ENCODE results near the gene AK5. TPM values are rescaled to one million over a fixed set of nuclear protein-coding genes. Genes with fewer than 3 reads are reported as not detected.
A peak's percentile ranks its signal among the peaks of the same experiment; 100 is the strongest.

The AK5 gene
- polyA plus RNA-seq, 3 donors, result 0.34 to 0.72 (median 0.48) TPM

DNA sequence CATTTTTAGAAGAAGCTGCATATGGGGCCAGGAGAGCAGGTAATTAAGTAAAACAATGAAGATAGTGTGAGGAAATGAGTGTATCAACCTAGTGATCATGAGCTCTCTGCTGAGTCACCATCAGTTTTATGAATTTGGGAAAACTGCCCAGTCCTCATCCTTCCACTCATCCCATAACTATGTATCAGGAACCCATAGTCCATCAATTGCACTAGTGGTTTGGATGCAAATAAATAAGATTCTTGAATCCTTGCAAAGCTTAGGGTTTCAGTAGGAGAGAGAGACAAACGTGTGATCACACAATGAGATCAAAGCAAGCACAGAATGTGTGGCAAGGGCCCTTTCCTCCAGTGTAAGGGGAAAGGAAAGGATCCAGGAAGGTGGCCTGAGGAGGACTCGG lies 255.0 kb downstream of the AK5 start:
- TF ChIP-seq, protein P1, sequence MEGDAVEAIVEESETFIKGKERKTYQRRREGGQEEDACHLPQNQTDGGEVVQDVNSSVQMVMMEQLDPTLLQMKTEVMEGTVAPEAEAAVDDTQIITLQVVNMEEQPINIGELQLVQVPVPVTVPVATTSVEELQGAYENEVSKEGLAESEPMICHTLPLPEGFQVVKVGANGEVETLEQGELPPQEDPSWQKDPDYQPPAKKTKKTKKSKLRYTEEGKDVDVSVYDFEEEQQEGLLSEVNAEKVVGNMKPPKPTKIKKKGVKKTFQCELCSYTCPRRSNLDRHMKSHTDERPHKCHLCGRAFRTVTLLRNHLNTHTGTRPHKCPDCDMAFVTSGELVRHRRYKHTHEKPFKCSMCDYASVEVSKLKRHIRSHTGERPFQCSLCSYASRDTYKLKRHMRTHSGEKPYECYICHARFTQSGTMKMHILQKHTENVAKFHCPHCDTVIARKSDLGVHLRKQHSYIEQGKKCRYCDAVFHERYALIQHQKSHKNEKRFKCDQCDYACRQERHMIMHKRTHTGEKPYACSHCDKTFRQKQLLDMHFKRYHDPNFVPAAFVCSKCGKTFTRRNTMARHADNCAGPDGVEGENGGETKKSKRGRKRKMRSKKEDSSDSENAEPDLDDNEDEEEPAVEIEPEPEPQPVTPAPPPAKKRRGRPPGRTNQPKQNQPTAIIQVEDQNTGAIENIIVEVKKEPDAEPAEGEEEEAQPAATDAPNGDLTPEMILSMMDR (IDR thresholded peaks at IDR 0.05), result no peak
- H3K27me3 ChIP-seq (ENCODE audit: control insufficient read depth in 2 of 2, insufficient read depth in 2 of 2, low read length in 2 of 2), result no peaks in the 10 kb centered on the region
- WGBS (ENCODE audit: insufficient coverage), result 100% methylated on average over 2 of the region's 2 CpGs
- no peaks in the 10 kb centered on the region for H3K9me3 ChIP-seq (replicated peaks in 1 of 2; ENCODE audit: control insufficient read depth in 1 of 2, insufficient read depth in 1 of 2, low read length in 2 of 2)
- H2AFZ ChIP-seq (ENCODE audit: insufficient read depth, low read depth, low read length, poor library complexity, severe bottlenecking), result no peak overlapping the region
- peaks cover 0 to 9% (median 3%) of the 10 kb centered on the region in 3 donors for H3K27me3 Mint-ChIP-seq (ENCODE audit: low read depth in 3 of 3)
- H3K27ac ChIP-seq (ENCODE audit: low read depth in 1 of 2, low read length in 2 of 2), result no peak overlapping the region
- no peaks in the 10 kb centered on the region for H4K20me1 ChIP-seq (ENCODE audit: insufficient read depth, low read length)
- H3K4me2 ChIP-seq (replicated peaks; ENCODE audit: extremely low read depth, low read length, poor library complexity, severe bottlenecking), result no peak overlapping the region
- H3K27ac Mint-ChIP-seq, result peak overlapping the region in 1 of 7 donors; percentile 17
- no peak overlapping the region for H3K9ac ChIP-seq (ENCODE audit: insufficient read depth, low read length, poor library complexity, severe bottlenecking)
- no peaks in the 10 kb centered on the region for H3K36me3 ChIP-seq (replicated peaks in 1 of 2; ENCODE audit: control insufficient read depth in 1 of 2, insufficient read depth in 2 of 2, low read length in 2 of 2)
- no peak for DNase-seq
- H3K4me1 Mint-ChIP-seq, result peaks cover 46% of the 10 kb centered on the region
- H3K36me3 Mint-ChIP-seq, result peaks cover 1 to 3% of the 10 kb centered on the region in 2 donors
- H3K4me3 Mint-ChIP-seq, result no peak overlapping the region
- no peak overlapping the region for H3K4me3 ChIP-seq (replicated peaks in 1 of 3; ENCODE audit: low read depth in 2 of 3, low read length in 3 of 3)
- peaks cover 0 to 5% (median 0%) of the 10 kb centered on the region in 7 donors for H3K9me3 Mint-ChIP-seq
- intact Hi-C loops (cut with micrococcal nuclease), result no loop called here
- peaks cover 33 to 49% of the 10 kb centered on the region in 2 donors for H3K4me1 ChIP-seq (ENCODE audit: control insufficient read depth in 1 of 2, insufficient read depth in 2 of 2, low read length in 2 of 2)
- no peaks in the 10 kb centered on the region for H3K79me2 ChIP-seq (ENCODE audit: insufficient read depth, low read length)

DNA sequence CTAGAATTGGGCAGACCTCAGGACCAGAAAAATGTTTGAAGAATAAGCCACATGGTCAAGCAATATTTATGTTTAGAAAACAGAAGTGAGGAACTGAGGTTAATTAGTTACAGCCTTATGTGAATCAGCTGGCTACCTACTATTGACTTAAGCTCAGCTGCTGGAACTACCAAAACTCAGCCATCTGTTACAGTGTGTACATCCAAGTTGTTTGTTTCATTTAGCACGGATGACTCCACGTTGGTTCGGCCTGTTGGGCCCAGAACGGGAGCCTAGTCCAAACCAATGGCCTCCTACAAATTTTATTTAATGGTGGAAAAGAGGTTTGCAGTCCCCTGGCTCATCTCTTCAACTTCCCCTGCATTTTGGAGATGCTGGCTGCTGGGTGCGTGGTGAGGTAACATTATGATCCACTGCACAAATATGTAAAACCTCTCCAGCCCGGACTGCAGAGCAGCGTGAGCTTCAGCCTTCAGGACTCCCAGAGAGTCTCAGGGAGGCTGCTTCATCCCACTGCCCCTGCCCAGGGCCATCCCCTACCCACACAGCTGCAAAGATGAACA lies 257.2 kb downstream of the AK5 start:
- H3K27me3 Mint-ChIP-seq (ENCODE audit: low read depth in 3 of 3), result peaks cover 0 to 9% (median 3%) of the 10 kb centered on the region in 3 donors
- DNase-seq, result no peak
- no peak overlapping the region for H3K27ac Mint-ChIP-seq
- 80% methylated on average over 2 of the region's 7 CpGs for WGBS (ENCODE audit: insufficient coverage)
- H3K4me1 ChIP-seq (ENCODE audit: control insufficient read depth in 1 of 2, insufficient read depth in 2 of 2, low read length in 2 of 2), result peaks cover 35 to 56% of the 10 kb centered on the region in 2 donors
- H3K4me3 ChIP-seq (replicated peaks in 1 of 3; ENCODE audit: low read depth in 2 of 3, low read length in 3 of 3), result no peak overlapping the region
- TF ChIP-seq, protein P1 (IDR thresholded peaks at IDR 0.05), result no peak
- no peaks in the 10 kb centered on the region for H3K9me3 ChIP-seq (replicated peaks in 1 of 2; ENCODE audit: control insufficient read depth in 1 of 2, insufficient read depth in 1 of 2, low read length in 2 of 2)
- no peaks in the 10 kb centered on the region for H3K9me3 Mint-ChIP-seq
- no peaks in the 10 kb centered on the region for H3K36me3 ChIP-seq (replicated peaks in 1 of 2; ENCODE audit: control insufficient read depth in 1 of 2, insufficient read depth in 2 of 2, low read length in 2 of 2)
- peaks cover 52% of the 10 kb centered on the region for H3K4me1 Mint-ChIP-seq
- intact Hi-C loops (cut with micrococcal nuclease), result no loop called here
- H3K9ac ChIP-seq (ENCODE audit: insufficient read depth, low read length, poor library complexity, severe bottlenecking), result no peak overlapping the region
- H3K36me3 Mint-ChIP-seq, result no peaks in the 10 kb centered on the region
- no peaks in the 10 kb centered on the region for H4K20me1 ChIP-seq (ENCODE audit: insufficient read depth, low read length)
- peak overlapping the region; percentile 48 for H2AFZ ChIP-seq (ENCODE audit: insufficient read depth, low read depth, low read length, poor library complexity, severe bottlenecking)
- H3K27ac ChIP-seq (ENCODE audit: low read depth in 1 of 2, low read length in 2 of 2), result no peak overlapping the region
- no peaks in the 10 kb centered on the region for H3K79me2 ChIP-seq (ENCODE audit: insufficient read depth, low read length)
- no peak overlapping the region for H3K4me2 ChIP-seq (replicated peaks; ENCODE audit: extremely low read depth, low read length, poor library complexity, severe bottlenecking)
- H3K4me3 Mint-ChIP-seq, result no peak overlapping the region
- no peaks in the 10 kb centered on the region for H3K27me3 ChIP-seq (ENCODE audit: control insufficient read depth in 2 of 2, insufficient read depth in 2 of 2, low read length in 2 of 2)
